CD14-positive monocyte (primary cell): ENCODE measurements around the gene ZFP92. TPM values are rescaled to one million over a fixed set of nuclear protein-coding genes. Genes with fewer than 3 reads are reported as not detected.

ENCODE experiments used
- DNase-seq, 3 donors: peaks; one replicate each; pipeline ENCODE4 v3.0.0-alpha.2; 2011 to 2022
- H2AFZ ChIP-seq: 2 replicates; pipeline ENCODE4 v1.6.0; 2012; ENCODE audit warnings: mild to moderate bottlenecking, low read depth, low read length, inconsistent platforms; ENCODE audit not compliant: insufficient read depth, poor library complexity, severe bottlenecking
- H3K27ac ChIP-seq, 2 donors: 1 replicate in 1 of 2; 2 replicates in 1 of 2; pipeline ENCODE4 v1.5.1; 2012 to 2013; ENCODE audit warnings: low read length in 2 of 2, control low read depth in 1 of 2, inconsistent platforms in 1 of 2, low read depth in 1 of 2, mild to moderate bottlenecking in 1 of 2
- H3K27me3 ChIP-seq, 2 donors: one replicate each; pipeline versions ENCODE4 v1.6.0 to v1.6.1; 2011 to 2013; ENCODE audit warnings: low read length in 2 of 2; ENCODE audit not compliant: control insufficient read depth in 2 of 2, insufficient read depth in 2 of 2
- H3K36me3 ChIP-seq, 2 donors: replicated peaks in 1 of 2; 1 replicate in 1 of 2; 2 replicates in 1 of 2; pipeline versions ENCODE4 v1.5.1 to v1.6.1; 2012 to 2013; ENCODE audit warnings: low read length in 2 of 2, control low read depth in 1 of 2, inconsistent platforms in 1 of 2, mild to moderate bottlenecking in 1 of 2; ENCODE audit not compliant: insufficient read depth in 2 of 2, control insufficient read depth in 1 of 2
- H3K4me1 ChIP-seq, 2 donors: 1 replicate in 1 of 2; 2 replicates in 1 of 2; pipeline versions ENCODE4 v1.5.1 to v1.6.1; 2012 to 2013; ENCODE audit warnings: low read length in 2 of 2, control low read depth in 1 of 2, inconsistent platforms in 1 of 2, mild to moderate bottlenecking in 1 of 2, moderate library complexity in 1 of 2; ENCODE audit not compliant: insufficient read depth in 2 of 2, control insufficient read depth in 1 of 2
- H3K4me2 ChIP-seq: replicated peaks from 2 replicates; pipeline ENCODE3; 2012; ENCODE audit warnings: low read length, moderate library complexity, mild to moderate bottlenecking; ENCODE audit not compliant: poor library complexity, severe bottlenecking; ENCODE audit errors: extremely low read depth
- H3K4me3 ChIP-seq, 3 experiments: fragments of 200-600 bp in 1 of 3; sonication (generic) in 1 of 3; replicated peaks in 1 of 3; 1 replicate in 2 of 3; 2 replicates in 1 of 3; pipeline ENCODE4 v1.5.1; 2011 to 2013; ENCODE audit warnings: low read length in 3 of 3, mild to moderate bottlenecking in 3 of 3, control low read depth in 2 of 3, low read depth in 2 of 3, inconsistent platforms in 1 of 3, moderate library complexity in 1 of 3
- H3K79me2 ChIP-seq: 2 replicates; pipeline ENCODE4 v1.6.0; 2012; ENCODE audit warnings: mild to moderate bottlenecking, control low read depth, inconsistent platforms, low read length, moderate library complexity; ENCODE audit not compliant: insufficient read depth
- H3K9ac ChIP-seq: 2 replicates; pipeline ENCODE4 v1.6.0; 2017; ENCODE audit warnings: low read length, mild to moderate bottlenecking; ENCODE audit not compliant: insufficient read depth, poor library complexity, severe bottlenecking
- H3K9me3 ChIP-seq, 2 donors: replicated peaks in 1 of 2; 1 replicate in 1 of 2; 2 replicates in 1 of 2; pipeline versions ENCODE4 v1.5.1 to v1.6.1; 2012 to 2013; ENCODE audit warnings: low read length in 2 of 2, control low read depth in 1 of 2; ENCODE audit not compliant: control insufficient read depth in 1 of 2, insufficient read depth in 1 of 2
- H4K20me1 ChIP-seq: 2 replicates; pipeline ENCODE4 v1.6.0; 2012; ENCODE audit warnings: mild to moderate bottlenecking, low read length, control low read depth, moderate library complexity; ENCODE audit not compliant: insufficient read depth
- H3K27ac Mint-ChIP-seq, 7 donors: one replicate each; pipeline ENCODE4 v1.8.0; 2020; ENCODE audit warnings: mild to moderate bottlenecking in 7 of 7, mixed read lengths in 7 of 7, moderate library complexity in 6 of 7, inconsistent platforms in 2 of 7
- H3K27me3 Mint-ChIP-seq, 3 donors: one replicate each; pipeline ENCODE4 v1.8.0; 2021 to 2022; ENCODE audit warnings: low read depth in 3 of 3, mild to moderate bottlenecking in 3 of 3, mixed read lengths in 3 of 3, moderate library complexity in 3 of 3, inconsistent platforms in 1 of 3
- H3K36me3 Mint-ChIP-seq, 2 donors: one replicate each; pipeline ENCODE4 v1.8.0; 2020; ENCODE audit warnings: mixed read lengths in 2 of 2, inconsistent platforms in 1 of 2, mild to moderate bottlenecking in 1 of 2
- H3K4me1 Mint-ChIP-seq: one replicate; pipeline ENCODE4 v1.8.0; 2020; ENCODE audit warnings: mild to moderate bottlenecking, mixed read lengths
- H3K4me3 Mint-ChIP-seq, 2 donors: one replicate each; pipeline ENCODE4 v1.8.0; 2020; ENCODE audit warnings: mild to moderate bottlenecking in 2 of 2, mixed read lengths in 2 of 2, moderate library complexity in 1 of 2
- H3K9me3 Mint-ChIP-seq, 7 donors: one replicate each; pipeline ENCODE4 v1.8.0; 2020 to 2022; ENCODE audit warnings: mixed read lengths in 7 of 7, mild to moderate bottlenecking in 6 of 7, moderate library complexity in 6 of 7, inconsistent platforms in 2 of 7
- WGBS: methylation state at CpG from one replicate; pipeline ENCODE4 v1.1.5; 2013; ENCODE audit warnings: missing lambda C conversion rate; ENCODE audit not compliant: insufficient coverage; 5-methylcytosine and 5-hydroxymethylcytosine counted together
- intact Hi-C, 2 donors: fragments of 100-400 bp; cut with micrococcal nuclease; formaldehyde crosslinking; loops; one replicate each; pipeline versions ENCODE4 v1.15.0 to v1.15.1; 2023
- polyA plus RNA-seq, 3 donors: library from polyadenylated mRNA; depleted of rRNA in 1 of 3; unstranded in 2 of 3; stranded (reverse) in 1 of 3; fragments of 300-500 nt in 2 of 3; fragments of >200 nt in 1 of 3; fragmentation: Illumina TruSeq in 2 of 3; gene quantifications; 1 replicate in 2 of 3; 2 replicates in 1 of 3; pipeline ENCODE4 v1.2.3, GENCODE V29; 2012 to 2021
- TF ChIP-seq, protein P1 (sequence below): fragments of 200-600 bp; IDR thresholded peaks from one replicate; pipeline ENCODE4 v1.8.0; 2022; ENCODE audit warnings: antibody characterized with exemption, mild to moderate bottlenecking

ZFP92 gene
- polyA plus RNA-seq, 3 donors, result 0.04 to 0.96 (median 0.13) TPM

DNA sequence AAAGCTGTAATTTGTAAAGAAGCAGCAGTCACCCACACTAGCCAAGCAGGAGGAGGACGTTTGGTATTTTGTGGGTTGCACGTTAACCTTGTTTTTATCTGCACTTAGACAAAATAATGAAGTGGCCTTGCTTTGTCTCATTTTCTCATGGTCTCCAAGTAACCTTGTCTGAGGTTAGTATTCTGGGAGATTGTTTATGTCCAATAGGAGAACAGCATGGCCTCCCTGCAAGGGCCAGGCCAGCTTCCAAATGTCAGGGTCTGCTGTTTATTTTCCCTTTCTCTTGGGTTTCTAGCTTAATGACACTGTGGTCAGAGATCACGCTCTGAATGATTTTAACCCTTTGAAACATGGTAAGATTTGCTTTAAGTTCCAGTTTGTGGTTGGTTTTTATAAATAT lies 40.0 kb upstream of the ZFP92 start:
- no peaks in the 10 kb centered on the region for H3K36me3 Mint-ChIP-seq
- Histone ChIP-seq H4K20me1 (no peaks in the 10 kb centered on the region), H3K4me3 (no peak overlapping the region), H3K9ac (no peak overlapping the region), H3K36me3 (no peaks in the 10 kb centered on the region), H3K4me1 (no peaks in the 10 kb centered on the region), H2AFZ (no peak overlapping the region), H3K79me2 (no peaks in the 10 kb centered on the region), H3K27me3 (peaks cover 0 to 4% of the 10 kb centered on the region in 2 donors), H3K9me3 (no peaks in the 10 kb centered on the region), H3K27ac (no peak overlapping the region), H3K4me2 (no peak overlapping the region)
- no peak overlapping the region for H3K4me3 Mint-ChIP-seq
- TF ChIP-seq, protein P1, sequence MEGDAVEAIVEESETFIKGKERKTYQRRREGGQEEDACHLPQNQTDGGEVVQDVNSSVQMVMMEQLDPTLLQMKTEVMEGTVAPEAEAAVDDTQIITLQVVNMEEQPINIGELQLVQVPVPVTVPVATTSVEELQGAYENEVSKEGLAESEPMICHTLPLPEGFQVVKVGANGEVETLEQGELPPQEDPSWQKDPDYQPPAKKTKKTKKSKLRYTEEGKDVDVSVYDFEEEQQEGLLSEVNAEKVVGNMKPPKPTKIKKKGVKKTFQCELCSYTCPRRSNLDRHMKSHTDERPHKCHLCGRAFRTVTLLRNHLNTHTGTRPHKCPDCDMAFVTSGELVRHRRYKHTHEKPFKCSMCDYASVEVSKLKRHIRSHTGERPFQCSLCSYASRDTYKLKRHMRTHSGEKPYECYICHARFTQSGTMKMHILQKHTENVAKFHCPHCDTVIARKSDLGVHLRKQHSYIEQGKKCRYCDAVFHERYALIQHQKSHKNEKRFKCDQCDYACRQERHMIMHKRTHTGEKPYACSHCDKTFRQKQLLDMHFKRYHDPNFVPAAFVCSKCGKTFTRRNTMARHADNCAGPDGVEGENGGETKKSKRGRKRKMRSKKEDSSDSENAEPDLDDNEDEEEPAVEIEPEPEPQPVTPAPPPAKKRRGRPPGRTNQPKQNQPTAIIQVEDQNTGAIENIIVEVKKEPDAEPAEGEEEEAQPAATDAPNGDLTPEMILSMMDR, result no peak
- no peak for DNase-seq
- peaks cover 0 to 3% (median 0%) of the 10 kb centered on the region in 7 donors for H3K9me3 Mint-ChIP-seq
- peaks cover 2 to 14% (median 2%) of the 10 kb centered on the region in 3 donors for H3K27me3 Mint-ChIP-seq
- H3K27ac Mint-ChIP-seq, result no peak overlapping the region
- WGBS, result 60% methylated on average over 1 of the region's 3 CpGs
- intact Hi-C loops, result no loop called here
- no peaks in the 10 kb centered on the region for H3K4me1 Mint-ChIP-seq

DNA sequence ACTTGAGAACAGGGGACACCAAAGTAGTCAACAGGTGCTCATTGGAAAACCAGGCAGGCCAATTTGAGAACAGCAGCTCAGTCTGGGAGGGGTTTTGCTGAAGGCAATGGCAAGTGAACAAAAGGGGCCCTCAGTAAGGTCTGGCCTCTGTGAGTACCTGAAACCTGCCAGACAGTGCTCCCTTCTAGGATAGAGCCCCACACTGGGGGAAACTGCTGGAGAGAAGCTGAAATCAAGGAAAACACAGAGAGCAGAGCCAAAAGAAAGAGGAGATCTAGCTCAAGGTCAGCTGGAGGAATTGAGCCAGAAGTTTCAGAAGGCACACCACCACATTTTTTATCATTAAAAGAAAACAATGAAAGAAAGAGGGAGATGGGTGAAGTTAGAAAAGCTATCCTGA lies 38.3 kb upstream of the ZFP92 start:
- Histone ChIP-seq H3K27me3 (peaks cover 0 to 4% of the 10 kb centered on the region in 2 donors), H3K4me1 (no peaks in the 10 kb centered on the region), H3K4me3 (no peak overlapping the region), H4K20me1 (no peaks in the 10 kb centered on the region), H2AFZ (no peak overlapping the region), H3K79me2 (no peaks in the 10 kb centered on the region), H3K4me2 (no peak overlapping the region), H3K9ac (no peak overlapping the region), H3K36me3 (no peaks in the 10 kb centered on the region), H3K9me3 (no peaks in the 10 kb centered on the region), H3K27ac (no peak overlapping the region)
- Mint-ChIP-seq H3K27ac (no peak overlapping the region), H3K9me3 (peaks cover 0 to 3% (median 0%) of the 10 kb centered on the region in 7 donors), H3K27me3 (peaks cover 1 to 13% (median 2%) of the 10 kb centered on the region in 3 donors), H3K4me1 (no peaks in the 10 kb centered on the region), H3K4me3 (no peak overlapping the region), H3K36me3 (no peaks in the 10 kb centered on the region)
- intact Hi-C loops, result no loop called here
- TF ChIP-seq, protein P1, result no peak
- DNase-seq, result no peak
